Suppressor macrophage (primary cell): ENCODE results near the gene APOA1.
"Not testable (repeated sequence)": the region's sequence is repeated elsewhere in the genome, so short reads cannot be mapped to it uniquely, and the experiment has no call there.

Experiments
- DNase-seq, 4 experiments: peaks; one replicate each; pipeline ENCODE4 v3.0.0-alpha.2; 2020 to 2022

Gene APOA1

GRCh38 chr11:116857316-116857715 is 19.9 kb upstream of the APOA1 start:
- DNase-seq: no peak

DNA sequence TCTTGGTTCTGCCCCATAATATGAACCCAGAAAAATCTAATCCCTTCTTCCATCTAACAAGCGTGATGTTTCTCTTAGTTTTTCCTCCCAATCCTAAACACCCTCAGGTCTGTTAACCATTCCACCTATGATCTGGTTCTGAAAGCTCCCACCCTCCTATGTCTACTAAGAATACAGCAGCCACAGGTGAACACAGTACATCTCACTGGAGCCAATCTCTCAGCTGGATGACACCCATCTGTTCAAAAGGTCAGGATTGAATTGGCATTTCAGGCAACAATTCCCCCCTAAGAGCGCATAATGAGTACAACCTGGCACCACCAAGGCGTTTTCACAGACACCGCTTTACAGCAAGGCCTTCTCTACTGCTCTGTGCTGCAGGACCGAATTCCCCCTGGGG is 19.0 kb upstream of the APOA1 start:
- DNase-seq: no peak

DNA sequence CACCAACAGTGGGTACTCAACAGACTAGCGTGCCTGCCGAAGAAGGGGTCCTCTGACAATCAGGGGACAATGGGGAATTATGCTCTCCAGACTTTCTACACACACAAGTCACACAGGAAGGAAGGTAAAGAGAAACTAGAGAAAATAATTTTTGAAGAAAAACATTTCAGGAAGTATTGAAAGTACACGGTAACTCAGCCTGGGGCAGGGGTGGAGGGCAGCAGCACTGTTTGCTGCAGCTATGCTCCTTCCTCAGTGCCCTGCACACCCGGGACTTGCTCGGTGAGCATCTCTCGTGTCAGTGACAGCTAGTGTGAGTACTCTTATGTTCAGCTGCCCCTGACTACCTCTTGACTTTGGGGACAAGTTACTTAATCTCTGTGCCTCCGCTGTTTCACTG is 18.0 kb upstream of the APOA1 start:
- no peak for DNase-seq

DNA sequence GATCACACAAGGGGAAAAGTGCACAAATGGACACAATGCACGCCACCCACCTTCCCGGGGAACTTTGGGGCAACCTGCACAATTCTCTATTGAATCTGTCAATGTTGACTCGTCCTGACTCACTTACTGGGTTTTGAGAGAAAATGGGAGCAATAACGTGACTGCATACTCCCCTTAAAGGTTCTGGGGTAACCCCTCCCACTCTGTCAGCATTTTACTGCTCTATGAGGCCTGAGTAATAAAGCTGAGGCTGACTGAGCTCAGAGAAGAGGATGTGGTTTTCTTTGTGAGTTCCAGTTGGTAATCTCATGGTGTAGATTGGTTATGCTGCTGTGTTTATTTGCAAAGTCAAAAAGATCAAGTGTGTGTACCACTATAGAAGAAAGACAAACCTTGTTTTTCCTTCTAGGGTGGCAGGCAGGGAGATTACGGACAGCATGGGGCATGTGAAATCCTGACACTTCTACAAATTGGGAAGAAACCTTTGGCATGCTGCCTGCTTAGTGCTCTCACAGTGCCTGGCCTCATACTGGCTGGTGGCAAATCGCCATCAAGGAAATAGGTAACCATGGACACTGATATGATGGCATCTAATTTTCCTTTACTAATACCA is 16.1 kb upstream of the APOA1 start:
- DNase-seq: peak; percentile 82 to 95 (median 87)

GRCh38 chr11:116852261-116853031 is 15.0 kb upstream of the APOA1 start:
- DNase-seq: peak; percentile 27 to 37 (median 33)

DNA sequence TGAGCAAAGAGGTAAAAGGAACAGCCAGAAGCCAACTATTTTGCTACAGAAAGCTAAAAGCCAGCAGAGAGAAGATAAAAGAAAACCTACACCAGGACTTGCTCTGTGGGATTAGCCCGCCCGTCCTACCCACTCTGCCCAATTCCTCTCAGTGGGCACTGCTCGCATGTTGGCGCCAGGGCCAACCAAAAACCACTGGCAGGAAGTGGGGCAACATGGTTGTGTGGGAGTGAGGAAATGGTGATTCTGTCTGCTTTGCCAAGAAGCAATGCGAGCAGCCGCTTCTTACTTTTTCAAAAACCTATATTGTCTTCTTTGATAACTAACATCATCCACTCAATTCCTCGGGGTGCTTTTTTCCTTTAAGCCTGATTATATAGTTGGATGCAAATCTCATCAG is 14.2 kb upstream of the APOA1 start:
- DNase-seq: peak; percentile 79 to 91 (median 85)

GRCh38 chr11:116849486-116849885 is 12.1 kb upstream of the APOA1 start:
- no peak for DNase-seq

DNA sequence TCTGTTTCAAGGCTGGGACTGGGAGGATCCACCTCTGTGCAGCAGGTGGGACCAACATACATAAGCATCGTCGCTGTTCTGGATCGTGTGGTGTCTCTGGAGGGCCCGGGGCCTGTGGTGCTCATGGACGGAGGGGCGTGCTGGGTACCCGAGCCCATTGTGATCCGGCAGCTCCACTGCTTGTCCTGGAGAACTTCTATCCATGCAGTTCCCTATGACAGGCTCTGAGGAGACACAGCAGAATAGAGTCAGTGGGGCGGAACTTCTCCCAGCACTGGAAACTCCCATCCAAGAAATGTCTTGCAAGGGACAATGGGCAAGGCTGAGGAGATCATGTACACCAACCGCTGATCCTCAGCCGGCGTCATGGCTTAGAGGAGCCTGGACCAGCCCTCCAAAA is 11.6 kb upstream of the APOA1 start:
- DNase-seq: no peak

- DNase-seq: no peak
Measured at GRCh38 chr11:116847612-116848011, 10.2 kb upstream of the APOA1 start.

DNA sequence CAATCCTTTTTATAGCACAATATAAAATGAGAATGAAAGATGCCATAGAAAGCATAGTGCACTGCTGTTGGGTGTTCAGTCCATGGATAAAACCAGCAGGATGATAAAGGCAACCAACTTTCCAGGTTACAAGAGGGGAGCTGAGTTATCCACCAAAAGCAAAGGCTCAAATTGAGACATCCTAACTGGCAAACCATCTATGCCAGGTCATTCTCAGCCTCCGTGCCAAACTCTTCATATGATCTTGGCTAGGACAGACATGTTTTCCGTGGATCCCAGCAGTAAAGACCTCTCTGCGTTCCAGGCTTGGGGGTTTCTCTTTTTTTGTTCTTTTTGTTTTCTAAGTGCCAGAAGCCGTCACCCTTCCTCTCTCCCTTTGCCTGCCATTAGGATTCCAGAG is 7.3 kb upstream of the APOA1 start:
- no peak for DNase-seq

DNA sequence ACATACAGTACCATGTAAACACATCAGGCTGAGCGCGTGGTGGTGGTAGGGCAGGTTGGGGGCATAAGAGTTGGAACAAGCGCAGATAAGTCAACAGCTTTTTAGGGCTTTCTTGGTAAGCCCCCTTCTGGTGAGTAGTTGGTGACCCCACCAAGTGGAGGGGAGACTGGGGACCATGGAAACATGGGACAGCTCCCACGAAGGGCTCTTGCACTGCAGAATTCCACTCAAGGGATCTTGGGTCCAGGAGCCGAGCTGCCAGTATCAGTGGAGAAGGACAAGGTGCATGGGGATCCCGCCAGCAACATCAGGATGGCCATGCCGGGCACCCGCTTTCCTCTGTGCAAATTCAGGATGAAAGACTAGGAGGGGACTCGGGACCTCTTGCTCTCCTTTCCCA is 6.2 kb upstream of the APOA1 start:
- no peak for DNase-seq

GRCh38 chr11:116842909-116843308 is 5.5 kb upstream of the APOA1 start:
- no peak for DNase-seq

- no peak for DNase-seq
Measured at GRCh38 chr11:116842117-116842516, 4.7 kb upstream of the APOA1 start.

DNA sequence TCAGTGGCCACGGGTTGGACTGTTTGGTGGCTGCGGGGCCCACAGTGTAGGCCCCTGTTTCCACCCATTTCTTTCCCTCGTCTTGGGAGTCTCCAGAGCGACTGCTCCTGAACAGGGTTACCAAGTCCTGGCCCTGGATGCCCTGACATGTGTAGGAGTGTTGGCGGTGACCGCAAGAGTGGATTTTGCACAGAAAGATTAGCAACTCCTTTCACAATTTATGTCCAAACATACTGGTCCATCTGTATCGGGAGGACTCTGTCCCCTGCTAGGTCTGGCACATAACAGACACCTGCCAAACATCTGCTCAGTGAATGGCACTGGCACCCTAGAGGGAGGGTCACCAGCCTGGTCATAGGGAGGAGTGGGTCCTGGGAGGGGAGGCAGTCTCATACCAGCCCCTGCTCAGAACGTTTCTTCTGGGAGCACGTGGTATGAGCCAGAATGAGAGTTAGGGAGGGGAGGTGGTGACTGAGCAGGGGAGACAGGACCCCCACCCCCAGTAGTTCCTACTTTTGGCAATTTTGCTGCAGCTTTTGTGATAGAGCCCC is 3.4 kb upstream of the APOA1 start:
- DNase-seq: no peak

GRCh38 chr11:116840224-116840745 is 2.9 kb upstream of the APOA1 start:
- DNase-seq: peak in 1 of 4 experiments; percentile 17

GRCh38 chr11:116838321-116839084 is 1.1 kb upstream of the APOA1 start:
- DNase-seq: no peak

GRCh38 chr11:116836632-116836991 is 810 bp downstream of the APOA1 start:
- no peak for DNase-seq

DNA sequence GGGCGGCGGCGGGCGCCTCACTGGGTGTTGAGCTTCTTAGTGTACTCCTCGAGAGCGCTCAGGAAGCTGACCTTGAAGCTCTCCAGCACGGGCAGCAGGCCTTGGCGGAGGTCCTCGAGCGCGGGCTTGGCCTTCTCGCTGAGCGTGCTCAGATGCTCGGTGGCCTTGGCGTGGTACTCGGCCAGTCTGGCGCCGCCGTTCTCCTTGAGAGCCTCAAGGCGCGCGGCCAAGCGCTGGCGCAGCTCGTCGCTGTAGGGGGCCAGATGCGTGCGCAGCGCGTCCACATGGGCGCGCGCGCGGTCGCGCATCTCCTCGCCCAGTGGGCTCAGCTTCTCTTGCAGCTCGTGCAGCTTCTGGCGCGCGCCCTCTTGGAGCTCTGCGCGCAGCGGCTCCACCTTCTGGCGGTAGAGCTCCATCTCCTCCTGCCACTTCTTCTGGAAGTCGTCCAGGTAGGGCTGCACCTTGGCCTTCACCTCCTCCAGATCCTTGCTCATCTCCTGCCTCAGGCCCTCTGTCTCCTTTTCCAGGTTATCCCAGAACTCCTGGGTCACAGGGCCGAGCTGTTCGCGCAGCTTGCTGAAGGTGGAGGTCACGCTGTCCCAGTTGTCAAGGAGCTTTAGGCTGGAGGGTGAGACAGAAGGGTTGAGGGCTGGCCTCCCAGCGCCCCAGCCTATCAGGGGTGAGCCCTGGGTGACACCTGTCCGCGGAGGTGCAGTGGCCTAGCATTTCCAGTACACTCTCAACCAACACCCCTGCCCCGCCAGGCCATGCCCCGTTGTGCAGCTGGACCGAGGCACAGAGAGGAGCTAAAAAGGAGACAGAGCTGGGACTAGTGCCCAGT is 1.4 kb downstream of the APOA1 start:
- DNase-seq: peak; percentile 73 to 86 (median 74)

DNA sequence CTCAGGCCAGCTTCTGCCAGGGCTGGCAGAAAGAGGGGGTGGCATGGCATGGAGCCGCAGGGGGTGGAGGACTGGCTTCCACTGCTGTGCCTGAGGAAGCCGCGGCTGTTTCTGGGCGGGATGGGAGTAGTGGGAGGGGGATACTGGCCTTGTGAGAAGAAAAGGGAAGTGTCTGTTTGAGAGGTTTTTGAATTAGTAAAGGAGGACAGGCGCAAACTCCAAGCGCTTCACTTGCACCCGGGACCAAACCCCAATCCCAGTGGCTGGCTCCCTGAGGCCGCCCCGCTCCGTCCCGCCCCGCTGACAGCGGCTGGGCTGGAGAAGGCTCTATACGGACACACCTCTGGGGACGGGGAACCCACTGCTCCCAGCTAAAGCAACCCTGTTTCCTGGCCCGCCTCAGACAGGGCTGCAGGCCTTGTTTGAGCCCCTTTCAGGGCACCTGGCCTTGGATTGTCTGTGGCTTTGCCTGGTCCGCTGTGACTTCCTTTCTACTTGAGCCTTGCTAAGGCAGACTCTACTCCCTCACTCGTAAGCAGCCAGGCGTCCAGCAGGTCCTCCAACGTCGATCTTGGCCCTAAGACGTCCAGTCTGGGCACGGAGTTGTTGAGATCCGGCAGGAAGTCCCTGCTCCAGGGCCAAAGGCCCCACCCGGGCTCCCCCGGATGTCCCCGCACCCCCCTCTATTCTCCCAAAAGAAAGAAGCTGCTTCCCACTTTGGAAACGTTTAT is 2.2 kb downstream of the APOA1 start:
- DNase-seq: peak; percentile 46 to 72 (median 62)

- not testable (repeated sequence) for DNase-seq
Measured at GRCh38 chr11:116834535-116835041, 2.8 kb downstream of the APOA1 start.
